GM11168 (cell line): ENCODE measurements around the gene TICRR.

Source experiments
- in situ Hi-C: fragments of 300-500 bp; cut with MboI; formaldehyde crosslinking; loops from one replicate; pipeline ENCODE4 v1.12.0; 2022; ENCODE audit warnings: low sequenced_read_pairs; ENCODE audit not compliant: unreplicated experiment

Gene TICRR

DNA sequence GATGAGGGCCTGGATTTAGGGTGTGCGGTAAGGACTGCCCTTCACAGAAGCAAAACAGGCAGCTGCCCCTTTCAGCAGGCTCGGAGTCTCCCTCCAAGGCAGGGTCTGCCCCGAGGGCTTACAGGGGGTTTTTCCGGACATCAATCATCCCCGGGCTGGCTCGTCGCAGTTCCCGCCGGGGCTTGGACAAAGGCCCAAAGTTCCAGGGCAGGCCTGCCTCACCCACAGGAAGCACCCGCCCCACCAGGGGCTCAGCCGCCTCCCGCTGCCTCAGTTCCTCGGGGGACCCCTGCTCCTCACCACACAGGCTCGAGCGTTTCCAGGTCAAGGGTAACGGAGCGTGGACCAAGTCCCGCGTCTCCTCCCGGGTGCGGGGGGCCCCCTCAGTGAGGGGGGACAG lies 53.0 kb downstream of the TICRR start:
- in situ Hi-C loops, result no loop called here

GRCh38 chr15:89628806-89629715 lies 53.8 kb downstream of the TICRR start:
- in situ Hi-C loops, result no loop called here

GRCh38 chr15:89629829-89630228 lies 54.6 kb downstream of the TICRR start:
- in situ Hi-C loops, result no loop called here

- in situ Hi-C loops, result no loop called here
Observed at GRCh38 chr15:89630260-89630659, 55.0 kb downstream of the TICRR start.

- in situ Hi-C loops, result no loop called here
Observed at GRCh38 chr15:89630974-89631901, 56.0 kb downstream of the TICRR start.

DNA sequence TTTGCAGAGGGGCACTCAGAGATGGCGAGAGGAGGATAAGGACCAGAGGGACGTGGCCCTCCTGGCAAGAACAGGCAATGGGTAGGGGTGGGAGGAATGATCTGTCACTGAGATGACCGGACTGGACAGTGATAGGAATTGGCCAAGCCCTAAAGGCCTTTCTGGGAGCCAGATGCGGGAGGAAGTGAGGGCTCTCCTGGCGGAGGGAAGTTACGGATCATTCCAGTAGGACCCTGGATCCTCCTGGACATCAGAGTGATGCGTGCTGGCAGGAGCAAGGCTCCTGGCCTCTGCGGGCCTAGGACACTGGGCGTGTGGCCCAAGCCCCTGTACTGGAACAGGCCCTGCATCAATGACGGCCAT lies 56.6 kb downstream of the TICRR start:
- in situ Hi-C loops, result no loop called here

DNA sequence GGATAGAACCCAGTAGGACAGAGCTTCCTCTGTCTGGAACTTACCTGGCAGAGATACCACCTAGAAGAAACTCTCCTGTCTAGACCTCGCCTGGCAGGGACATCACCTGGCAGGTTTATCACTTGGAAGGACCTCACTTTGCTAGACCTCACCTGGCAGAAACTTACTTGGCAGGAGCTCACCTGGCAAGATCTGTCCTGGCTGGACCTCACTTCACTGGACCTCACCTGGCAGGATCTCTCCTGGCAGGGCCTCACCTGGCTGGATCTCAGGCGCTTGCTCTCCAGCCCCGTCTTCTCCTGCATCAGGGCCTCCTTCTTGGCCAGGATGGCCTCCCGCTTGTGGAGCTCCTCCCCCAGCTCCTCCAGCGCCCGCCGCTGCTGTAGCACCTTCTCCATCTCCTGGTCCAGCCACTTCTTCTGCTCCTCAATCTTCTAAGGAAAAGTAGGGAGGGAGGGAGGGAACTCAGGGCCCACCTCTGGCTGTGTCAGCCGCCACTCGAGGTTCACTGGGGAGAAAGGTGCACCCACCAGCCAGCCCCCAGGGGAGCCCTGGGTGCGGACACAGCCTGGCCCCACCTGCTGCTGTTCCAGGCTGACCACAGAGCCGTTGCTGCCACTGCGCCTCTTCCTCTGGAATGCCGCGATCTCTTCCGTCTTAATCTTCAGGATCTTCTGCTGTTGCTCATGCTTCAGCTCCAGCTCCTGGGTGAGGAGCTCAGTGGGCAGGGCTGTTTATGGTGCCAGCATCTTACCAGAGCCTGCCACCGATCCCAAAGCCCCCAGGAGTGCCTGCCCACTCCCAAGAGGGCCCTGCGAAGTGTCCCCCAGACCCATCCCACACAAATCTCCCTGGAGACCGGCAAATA lies 57.5 kb downstream of the TICRR start:
- in situ Hi-C loops, result no loop called here

GRCh38 chr15:89633585-89633984 lies 58.3 kb downstream of the TICRR start:
- in situ Hi-C loops, result no loop called here

- in situ Hi-C loops, result no loop called here
Observed at GRCh38 chr15:89640245-89640644, 65.0 kb downstream of the TICRR start.

GRCh38 chr15:89641053-89641452 lies 65.8 kb downstream of the TICRR start:
- in situ Hi-C loops, result no loop called here

DNA sequence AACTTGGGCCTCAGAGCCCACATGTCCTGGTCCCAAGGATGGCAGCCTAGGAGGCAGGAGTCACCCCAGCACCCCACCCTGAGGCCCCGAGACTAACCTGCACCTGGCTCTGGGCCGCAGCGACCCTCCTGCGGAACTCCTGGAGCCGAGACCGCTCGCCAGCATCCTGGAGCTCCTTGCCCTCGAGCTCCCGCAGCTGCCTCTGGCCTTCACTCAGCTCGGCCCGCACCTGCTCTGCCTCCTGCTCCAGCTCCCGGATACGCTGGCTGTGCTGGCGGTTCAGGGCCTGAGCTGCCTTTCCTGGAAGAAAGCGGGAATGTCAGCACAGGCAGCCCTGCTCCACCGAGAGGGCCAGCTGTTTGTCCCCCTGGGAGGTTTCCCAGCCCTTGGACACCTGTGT lies 66.8 kb downstream of the TICRR start:
- in situ Hi-C loops, result no loop called here

DNA sequence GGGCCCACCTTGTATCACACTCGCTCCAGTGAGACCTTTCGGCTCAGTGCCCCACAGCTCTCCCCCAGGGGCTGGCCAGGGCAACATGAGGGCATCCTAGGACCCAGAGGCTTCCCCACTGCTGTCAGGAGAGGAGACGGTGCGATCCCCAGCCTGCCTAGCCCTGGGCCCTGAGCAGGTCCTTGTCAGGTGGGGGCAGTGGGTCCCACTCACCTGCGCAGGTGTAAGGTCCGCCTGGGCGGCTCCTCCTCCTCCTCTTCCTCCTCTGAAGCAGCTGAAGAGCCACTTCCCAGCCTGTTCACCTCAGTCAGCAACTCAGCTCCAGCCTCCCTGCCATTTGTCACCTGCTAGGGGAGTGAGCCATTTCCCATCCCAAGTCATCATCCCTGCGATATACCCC lies 70.4 kb downstream of the TICRR start:
- in situ Hi-C loops, result no loop called here

GRCh38 chr15:89646416-89647141 lies 71.3 kb downstream of the TICRR start:
- in situ Hi-C loops, result no loop called here

DNA sequence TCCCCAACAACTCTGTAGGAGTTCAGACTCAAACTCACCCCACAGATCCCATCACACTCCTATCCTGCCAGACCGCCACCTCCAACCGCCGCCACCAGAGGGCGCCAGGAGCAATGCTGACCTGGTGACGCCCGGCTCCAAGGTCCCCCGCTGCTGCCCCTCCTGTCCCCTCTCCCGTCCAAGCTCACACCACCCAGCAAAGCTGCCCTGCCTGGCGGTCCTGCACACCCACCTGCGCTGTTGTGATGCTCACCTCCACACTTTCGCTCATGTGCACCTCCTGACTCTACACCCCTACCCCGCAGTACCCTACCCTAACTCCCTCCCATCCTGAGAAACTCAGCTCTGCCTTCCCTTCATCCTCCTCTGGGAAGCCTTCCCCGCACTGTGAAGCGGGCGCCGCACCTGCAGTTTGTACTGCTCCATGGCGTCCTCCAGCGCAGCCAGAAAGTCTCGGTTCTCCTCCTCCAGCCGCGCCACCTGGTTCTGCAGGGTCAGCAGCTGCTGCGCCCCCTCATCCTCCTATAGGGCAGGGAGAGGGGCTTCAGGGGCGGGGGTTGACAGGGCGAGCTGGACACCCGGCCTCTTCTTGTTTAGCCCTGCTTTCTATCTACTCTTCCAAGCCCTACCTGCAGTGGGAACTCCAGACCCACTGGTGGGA lies 72.1 kb downstream of the TICRR start:
- in situ Hi-C loops, result no loop called here

- in situ Hi-C loops, result no loop called here
Observed at GRCh38 chr15:89648106-89649012, 73.1 kb downstream of the TICRR start.

GRCh38 chr15:89649013-89649625 lies 73.8 kb downstream of the TICRR start:
- in situ Hi-C loops, result no loop called here

- in situ Hi-C loops, result no loop called here
Observed at GRCh38 chr15:89649716-89650115, 74.4 kb downstream of the TICRR start.

- in situ Hi-C loops, result no loop called here
Observed at GRCh38 chr15:89652131-89652530, 76.9 kb downstream of the TICRR start.
